ENCODE data around the gene EIF3I. TPM values are rescaled to one million over a fixed set of nuclear protein-coding genes. Genes with fewer than 3 reads are reported as not detected.

Gene EIF3I
- total RNA-seq, 1 experiment from 2014 or later, result 222 TPM

DNA sequence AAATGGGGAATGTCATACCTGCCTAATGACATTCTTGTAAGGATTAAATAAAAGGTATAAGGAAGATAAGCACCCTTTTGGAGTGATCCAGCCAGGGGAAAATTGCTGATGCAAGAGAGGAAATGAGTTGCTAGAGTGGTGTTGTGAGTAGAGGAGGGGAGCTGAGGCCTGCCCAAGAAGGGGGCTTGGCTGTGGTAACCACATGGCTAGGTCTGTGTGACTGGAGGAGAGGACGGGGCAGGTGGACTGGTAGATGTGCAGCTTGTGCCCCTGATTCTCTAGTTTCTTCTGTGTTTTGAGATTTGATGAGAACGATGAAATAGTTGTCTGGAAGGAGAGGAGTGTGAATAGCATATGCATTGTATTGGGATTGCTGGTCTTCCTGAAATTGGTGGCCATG is 36.1 kb upstream of the EIF3I start:
- Histone ChIP-seq H3K4me1 (ENCODE audit: insufficient read depth, low read length) (no peaks in the 10 kb centered on the region), H3K14ac (ENCODE audit: insufficient read depth, low read length) (no peak overlapping the region), H4K20me1 (ENCODE audit: control insufficient read depth, insufficient read depth, insufficient read length) (no peaks in the 10 kb centered on the region), H2BK15ac (ENCODE audit: low read depth, low read length) (no peak overlapping the region), H2AFZ (ENCODE audit: low read length) (no peak overlapping the region), H2BK20ac (ENCODE audit: low read depth, low read length, poor library complexity, severe bottlenecking) (no peak overlapping the region), H3K4ac (ENCODE audit: low read depth, low read length) (no peak overlapping the region), H3K23ac (ENCODE audit: insufficient read length, low read depth, low read length) (no peak overlapping the region), H3K9me3 (ENCODE audit: control insufficient read depth, low read depth, low read length) (no peaks in the 10 kb centered on the region), H2AK5ac (ENCODE audit: insufficient read length, low read length) (no peak overlapping the region), H4K91ac (ENCODE audit: insufficient read length, low read depth, low read length) (no peak overlapping the region), H3T11ph (ENCODE audit: low read length) (no peak overlapping the region), H4K5ac (ENCODE audit: insufficient read length, low read depth, low read length) (no peak overlapping the region), H3K56ac (ENCODE audit: insufficient read length, low read depth, low read length) (no peak overlapping the region), H3K27me3 (ENCODE audit: insufficient read depth, low read length) (no peaks in the 10 kb centered on the region), H3K23me2 (ENCODE audit: insufficient read length, low read depth, low read length, poor library complexity, severe bottlenecking) (no peaks in the 10 kb centered on the region), H4K8ac (replicated peaks; ENCODE audit: insufficient read length, low read depth, low read length) (no peak overlapping the region), H2BK120ac (ENCODE audit: low read depth, low read length, poor library complexity, severe bottlenecking) (no peak overlapping the region), H2BK12ac (ENCODE audit: insufficient read length, low read depth, low read length) (no peak overlapping the region), H3K18ac (ENCODE audit: insufficient read length, low read depth, low read length) (no peak overlapping the region), H3K9ac (ENCODE audit: extremely low read depth, insufficient read length, low read length) (no peak overlapping the region), H2BK5ac (ENCODE audit: insufficient read length, low read length) (no peak overlapping the region), H3K27ac (ENCODE audit: insufficient read length, low read depth, low read length) (no peak overlapping the region), H3K4me2 (ENCODE audit: insufficient read depth, insufficient read length, low read length) (no peak overlapping the region), H3K79me1 (ENCODE audit: insufficient read depth, low read depth, low read length, poor library complexity, severe bottlenecking) (peaks cover 8% of the 10 kb centered on the region), H3K79me2 (ENCODE audit: insufficient read depth, low read length) (peaks cover under 1% of the 10 kb centered on the region; the same call in 1 of the 2 replicates)
- Mint-ChIP-seq H3K4me1 (peaks cover 6% of the 10 kb centered on the region in 2 experiments), H3K4me3 (peak overlapping the region in 1 of 2 experiments; percentile 29; a peak in 1 of 5 replicates), H3K36me3 (ENCODE audit: insufficient read depth in 1 of 3, low read depth in 3 of 3) (peaks cover 63 to 86% (median 85%) of the 10 kb centered on the region in 3 experiments), H3K27ac (peak overlapping the region; percentile 94 to 97 (median 95)), H3K9me3 (no peaks in the 10 kb centered on the region), H3K27me3 (ENCODE audit: low read depth) (no peaks in the 10 kb centered on the region)
- DNase-seq, result no peak
- TF ChIP-seq, protein P1, sequence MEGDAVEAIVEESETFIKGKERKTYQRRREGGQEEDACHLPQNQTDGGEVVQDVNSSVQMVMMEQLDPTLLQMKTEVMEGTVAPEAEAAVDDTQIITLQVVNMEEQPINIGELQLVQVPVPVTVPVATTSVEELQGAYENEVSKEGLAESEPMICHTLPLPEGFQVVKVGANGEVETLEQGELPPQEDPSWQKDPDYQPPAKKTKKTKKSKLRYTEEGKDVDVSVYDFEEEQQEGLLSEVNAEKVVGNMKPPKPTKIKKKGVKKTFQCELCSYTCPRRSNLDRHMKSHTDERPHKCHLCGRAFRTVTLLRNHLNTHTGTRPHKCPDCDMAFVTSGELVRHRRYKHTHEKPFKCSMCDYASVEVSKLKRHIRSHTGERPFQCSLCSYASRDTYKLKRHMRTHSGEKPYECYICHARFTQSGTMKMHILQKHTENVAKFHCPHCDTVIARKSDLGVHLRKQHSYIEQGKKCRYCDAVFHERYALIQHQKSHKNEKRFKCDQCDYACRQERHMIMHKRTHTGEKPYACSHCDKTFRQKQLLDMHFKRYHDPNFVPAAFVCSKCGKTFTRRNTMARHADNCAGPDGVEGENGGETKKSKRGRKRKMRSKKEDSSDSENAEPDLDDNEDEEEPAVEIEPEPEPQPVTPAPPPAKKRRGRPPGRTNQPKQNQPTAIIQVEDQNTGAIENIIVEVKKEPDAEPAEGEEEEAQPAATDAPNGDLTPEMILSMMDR (conservative IDR thresholded peaks at IDR 0.05), result no peak
- WGBS (ENCODE audit: extremely low coverage, insufficient read length, low lambda C conversion rate), result no CpG with 5 or more reads among the region's 2 CpGs

Data from H9 (cell line).